Neutrophil (primary cell): Measurements from ENCODE around the gene ABHD15.

Experiments used
- H3K27ac ChIP-seq: fragments of 200-600 bp; sonication (generic); 2 replicates; pipeline ENCODE4 v1.5.1; 2016; ENCODE audit warnings: mild to moderate bottlenecking, moderate library complexity
- H3K27me3 ChIP-seq: fragments of 200-600 bp; sonication (generic); 2 replicates; pipeline ENCODE4 v1.6.0; 2016; ENCODE audit warnings: mild to moderate bottlenecking
- H3K36me3 ChIP-seq: fragments of 200-600 bp; sonication (generic); 2 replicates; pipeline ENCODE4 v1.5.1; 2017
- H3K4me1 ChIP-seq, 2 experiments: fragments of 200-600 bp in 1 of 2; sonication (generic) in 1 of 2; 1 replicate in 1 of 2; 2 replicates in 1 of 2; pipeline versions ENCODE4 v1.5.1 to v1.6.1; 2013 to 2016; ENCODE audit warnings: low read depth in 1 of 2, low read length in 1 of 2, mild to moderate bottlenecking in 1 of 2, moderate library complexity in 1 of 2; ENCODE audit not compliant: control insufficient read depth in 1 of 2, insufficient read depth in 1 of 2
- H3K4me3 ChIP-seq, 2 experiments: fragments of 200-600 bp in 1 of 2; sonication (generic) in 1 of 2; 1 replicate in 1 of 2; 2 replicates in 1 of 2; pipeline ENCODE4 v1.5.1; 2013 to 2016; ENCODE audit warnings: low read depth in 1 of 2, low read length in 1 of 2, mild to moderate bottlenecking in 1 of 2, moderate library complexity in 1 of 2
- H3K9me3 ChIP-seq: fragments of 200-600 bp; sonication (generic); 2 replicates; pipeline ENCODE4 v1.5.1; 2016
- CTCF ChIP-seq: fragments of 200-600 bp; sonication (generic); IDR thresholded peaks from 2 replicates; pipeline ENCODE4 v1.5.1; 2016; ENCODE audit warnings: antibody characterized with exemption

The ABHD15 gene

GRCh38 chr17:29566473-29567303 lies at the start of gene ABHD15:
Gene ABHD15, minus strand, starts transcription at chr17:29567037. Its CDS starts 71 bp downstream, at chr17:29566966.
- no peaks in the 10 kb centered on the region for H3K9me3 ChIP-seq
- TF ChIP-seq CTCF: no peak
- H3K4me1 ChIP-seq: peaks cover 35 to 38% of the 10 kb centered on the region in 2 experiments
- H3K27me3 ChIP-seq: peaks cover 59% of the 10 kb centered on the region
- H3K4me3 ChIP-seq: peak within 1 kb of the TSS; percentile 72 to 73
- no peak within 1 kb of the TSS for H3K27ac ChIP-seq
- H3K36me3 ChIP-seq: no peaks in the 10 kb centered on the region

GRCh38 chr17:29615492-29616299 lies 48.9 kb upstream of the ABHD15 start:
- Histone ChIP-seq H3K9me3 (no peaks in the 10 kb centered on the region), H3K27me3 (peaks cover 100% of the 10 kb centered on the region), H3K4me1 (peaks cover 55 to 56% of the 10 kb centered on the region in 2 experiments), H3K27ac (peak overlapping the region; percentile 16), H3K36me3 (no peaks in the 10 kb centered on the region), H3K4me3 (peak overlapping the region; percentile 50 to 67)
- peak; percentile 20 for TF ChIP-seq CTCF

GRCh38 chr17:29615048-29615385 lies 48.2 kb upstream of the ABHD15 start:
- H3K4me1 ChIP-seq: peaks cover 55 to 56% of the 10 kb centered on the region in 2 experiments
- no peaks in the 10 kb centered on the region for H3K36me3 ChIP-seq
- H3K27ac ChIP-seq: no peak overlapping the region
- no peak for TF ChIP-seq CTCF
- H3K27me3 ChIP-seq: peaks cover 98% of the 10 kb centered on the region
- H3K4me3 ChIP-seq: peak overlapping the region; percentile 50 to 67
- no peaks in the 10 kb centered on the region for H3K9me3 ChIP-seq

GRCh38 chr17:29614349-29615047 lies 47.7 kb upstream of the ABHD15 start:
- no peak overlapping the region for H3K27ac ChIP-seq
- H3K9me3 ChIP-seq: no peaks in the 10 kb centered on the region
- no peak for TF ChIP-seq CTCF
- H3K4me3 ChIP-seq: peak overlapping the region; percentile 50 to 67
- peaks cover 93% of the 10 kb centered on the region for H3K27me3 ChIP-seq
- H3K4me1 ChIP-seq: peaks cover 55 to 56% of the 10 kb centered on the region in 2 experiments
- no peaks in the 10 kb centered on the region for H3K36me3 ChIP-seq

- no peak overlapping the region for H3K27ac ChIP-seq
- H3K9me3 ChIP-seq: no peaks in the 10 kb centered on the region
- no peak for TF ChIP-seq CTCF
- H3K36me3 ChIP-seq: no peaks in the 10 kb centered on the region
- peak overlapping the region; percentile 41 to 64 for H3K4me3 ChIP-seq
- peaks cover 86% of the 10 kb centered on the region for H3K27me3 ChIP-seq
- peaks cover 55 to 56% of the 10 kb centered on the region in 2 experiments for H3K4me1 ChIP-seq
Measured at GRCh38 chr17:29613856-29614255, 47.0 kb upstream of the ABHD15 start.
